ENCODE results near the gene TMEM131L.
"Not testable (repeated sequence)": the region's sequence is repeated elsewhere in the genome, so short reads cannot be mapped to it uniquely, and the experiment has no call there.

Gene TMEM131L

DNA sequence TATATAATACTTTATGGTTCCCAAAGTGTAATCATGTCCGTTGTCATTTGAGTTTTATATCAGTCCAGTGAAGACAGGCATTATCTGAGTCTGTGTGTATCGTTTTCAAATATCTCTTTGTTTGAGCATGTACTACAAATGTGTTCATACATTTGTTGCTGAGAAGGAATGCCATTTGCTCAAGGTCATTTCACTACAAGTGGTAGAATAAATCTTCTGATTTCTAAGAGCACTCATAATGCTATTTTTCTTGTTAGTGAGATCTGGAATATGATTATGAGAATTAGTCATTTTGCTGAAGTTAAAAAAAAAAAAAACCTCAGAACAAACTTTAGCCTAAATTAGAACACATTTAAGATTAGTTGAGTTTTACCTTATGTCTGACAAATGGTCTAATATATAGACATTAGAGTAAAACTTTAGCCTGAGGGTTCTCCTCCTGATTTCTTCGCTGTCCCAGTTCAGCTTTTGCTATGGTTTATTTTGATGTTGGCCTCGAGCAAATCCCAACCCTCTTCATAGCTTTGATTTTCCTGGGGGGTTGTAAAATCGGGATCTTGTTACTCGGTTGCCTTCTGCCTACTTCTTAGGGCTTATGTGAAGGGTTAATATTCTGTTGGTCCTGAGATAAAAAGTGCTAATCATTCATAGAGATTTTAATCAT, 87.1 kb downstream of the TMEM131L start:
- no peak for DNase-seq

DNA sequence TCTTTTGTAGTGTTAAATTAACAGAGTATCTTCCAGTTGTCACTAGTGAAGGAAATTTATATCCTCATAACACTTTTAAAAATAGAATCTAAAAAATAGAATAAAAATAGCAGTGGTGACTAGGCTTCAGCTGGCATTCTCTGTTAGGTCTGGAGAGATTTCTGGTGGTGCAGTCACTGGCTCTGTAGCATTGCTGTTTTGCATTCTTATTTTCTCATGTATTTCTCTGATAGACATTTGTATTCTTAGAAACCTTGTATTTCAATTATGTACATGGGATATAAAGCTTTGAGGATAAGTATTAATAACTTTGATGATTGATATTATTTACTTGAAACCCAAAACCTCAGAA, 87.6 kb downstream of the TMEM131L start:
- DNase-seq, result no peak

- no peak for DNase-seq
Observed at GRCh38 chr4:153555730-153556434, 89.7 kb downstream of the TMEM131L start.

GRCh38 chr4:153556435-153556815, 90.3 kb downstream of the TMEM131L start:
- no peak for DNase-seq

- no peak for DNase-seq
Observed at GRCh38 chr4:153560908-153561307, 94.7 kb downstream of the TMEM131L start.

DNA sequence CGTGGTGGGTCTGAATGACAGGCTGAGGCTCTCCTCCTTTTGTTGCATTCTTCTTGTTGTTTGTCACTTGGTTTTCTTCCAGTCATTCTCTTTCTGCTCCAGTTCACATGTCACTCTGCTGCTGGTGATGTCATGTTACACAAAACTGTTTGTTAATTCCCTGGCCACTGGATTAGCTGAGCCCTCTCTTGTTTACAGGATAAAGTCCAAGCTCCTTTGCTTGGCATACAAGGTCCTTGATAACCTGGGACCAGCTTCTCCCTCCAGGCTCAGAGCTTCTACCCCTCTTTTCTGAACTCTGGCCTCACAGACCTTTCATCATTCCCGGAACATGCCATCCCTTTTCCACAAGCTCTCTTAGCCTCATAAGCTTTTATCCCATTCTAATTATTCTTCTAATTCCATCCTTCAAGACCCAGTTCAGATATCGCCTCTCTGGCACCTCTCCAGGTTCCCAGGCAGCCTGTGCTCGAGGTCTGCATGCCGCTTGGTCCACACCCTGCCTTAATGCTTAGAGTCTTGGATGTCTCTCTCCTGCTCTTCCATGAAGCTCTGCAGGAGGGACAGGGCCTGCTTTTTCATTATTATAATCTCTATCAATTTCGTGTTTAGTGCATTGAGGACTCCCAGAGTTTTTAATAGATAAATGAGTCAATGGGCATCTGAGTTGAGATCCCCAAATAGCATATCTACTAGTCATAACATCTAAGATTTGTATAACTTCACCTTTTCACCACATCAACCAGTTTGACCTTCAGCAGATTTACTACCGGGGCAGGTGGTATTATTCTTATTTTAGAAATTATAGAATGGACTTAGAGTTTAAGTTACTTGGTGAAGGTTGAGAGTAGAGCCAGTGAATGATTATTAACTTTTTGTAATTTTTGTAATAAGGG, 98.7 kb downstream of the TMEM131L start:
- DNase-seq, result no peak

DNA sequence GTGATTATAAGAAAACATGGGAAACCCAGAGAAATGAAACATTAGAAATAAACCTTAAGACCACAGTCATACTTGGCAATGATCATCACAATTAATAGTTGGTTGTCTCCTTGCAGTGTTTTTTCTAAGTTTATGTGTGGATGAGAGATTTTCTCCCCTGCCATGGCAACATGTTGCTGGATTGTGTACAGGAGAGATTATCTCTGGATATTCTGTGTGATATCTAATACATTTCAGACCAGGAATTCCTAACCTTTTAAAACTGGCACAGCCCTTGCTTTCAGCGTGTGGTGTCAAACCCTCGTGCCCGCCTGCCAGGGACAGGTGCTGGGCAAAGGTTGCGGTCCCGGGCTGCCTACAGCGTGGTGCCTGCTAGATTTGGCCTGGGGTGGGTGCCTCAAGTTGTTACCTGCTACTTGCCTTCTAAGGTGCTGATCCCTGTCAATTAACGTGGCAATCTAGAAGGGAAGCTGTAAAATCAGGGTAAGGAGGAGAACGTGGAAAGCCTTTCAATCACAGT, 100.5 kb downstream of the TMEM131L start:
- DNase-seq, result no peak

GRCh38 chr4:153567660-153568059, 101.5 kb downstream of the TMEM131L start:
- DNase-seq, result not testable (repeated sequence)

DNA sequence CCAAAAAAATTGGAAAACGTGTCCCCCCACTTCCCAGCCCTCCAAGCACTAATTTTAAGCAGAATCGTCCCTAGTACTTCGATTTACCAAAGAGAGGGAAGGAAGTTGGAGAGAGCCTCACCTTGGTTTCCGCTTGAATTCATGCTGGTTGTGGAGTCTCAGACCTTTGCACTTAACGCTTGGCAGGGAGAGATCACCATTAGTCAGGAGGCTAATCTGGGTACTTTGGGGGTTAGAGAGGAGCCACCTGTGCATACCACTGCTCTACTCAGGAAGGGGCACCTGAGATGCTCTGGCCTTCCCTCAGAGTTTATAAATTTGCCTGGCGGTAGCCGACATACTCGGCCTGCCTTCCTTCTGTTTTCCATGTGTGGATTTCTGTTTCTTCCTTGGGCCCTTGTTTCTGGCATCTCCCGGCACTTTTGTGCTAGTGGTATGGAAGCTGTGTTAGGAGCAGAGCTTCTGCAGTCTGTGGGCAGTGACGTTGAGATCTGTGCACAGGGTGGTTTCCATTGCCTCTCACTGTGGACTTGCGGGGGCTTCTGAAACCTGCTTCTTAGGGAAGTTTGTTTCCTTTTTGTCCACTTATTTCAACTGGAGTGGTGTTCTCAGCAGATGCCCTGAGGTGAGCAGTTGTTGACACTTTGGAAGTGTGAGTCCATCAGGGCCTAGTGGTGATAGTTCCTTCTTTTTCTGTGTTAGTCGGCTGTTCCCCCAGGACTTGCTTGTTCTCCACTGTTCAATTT, 104.2 kb downstream of the TMEM131L start:
- DNase-seq, result no peak

GRCh38 chr4:153571006-153571545, 104.9 kb downstream of the TMEM131L start:
- DNase-seq, result no peak

DNA sequence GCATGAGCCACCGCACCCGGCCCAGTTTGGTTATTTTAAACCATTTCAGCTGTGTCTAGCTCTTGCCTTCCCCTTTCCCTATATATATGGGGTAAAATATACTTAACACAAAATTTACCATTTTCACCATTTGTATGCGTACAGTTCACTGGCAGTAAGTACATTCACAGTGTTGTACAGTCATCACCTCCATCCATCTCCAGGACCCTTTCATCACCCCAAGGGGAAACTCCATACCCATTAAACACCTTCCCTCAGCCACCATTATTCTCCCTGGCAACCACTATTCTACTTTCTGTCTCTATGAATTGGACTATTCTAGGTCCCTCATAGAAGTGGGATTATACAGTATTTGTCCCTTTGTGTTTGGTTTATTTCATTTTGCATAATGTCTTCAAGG, 106.4 kb downstream of the TMEM131L start:
- DNase-seq, result no peak

DNA sequence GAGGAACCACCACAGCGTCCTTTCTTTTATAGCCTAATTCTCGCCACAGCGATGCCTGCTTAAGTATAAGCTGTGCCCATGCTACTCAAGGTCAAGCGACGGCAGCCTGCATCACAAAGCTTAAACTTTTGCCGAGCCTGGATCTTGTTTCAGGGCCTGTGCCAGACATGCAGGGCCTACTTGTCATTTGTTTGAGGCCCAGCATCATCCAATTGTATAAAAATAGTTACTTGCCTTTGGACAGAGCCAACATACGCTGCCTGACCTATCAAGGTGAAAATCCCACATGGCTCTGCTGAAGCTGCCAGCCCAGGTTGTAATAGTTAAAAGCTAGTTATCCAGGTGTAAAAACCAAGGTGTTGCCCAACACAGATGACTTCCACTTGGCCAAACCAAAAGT, 107.1 kb downstream of the TMEM131L start:
- DNase-seq, result no peak

DNA sequence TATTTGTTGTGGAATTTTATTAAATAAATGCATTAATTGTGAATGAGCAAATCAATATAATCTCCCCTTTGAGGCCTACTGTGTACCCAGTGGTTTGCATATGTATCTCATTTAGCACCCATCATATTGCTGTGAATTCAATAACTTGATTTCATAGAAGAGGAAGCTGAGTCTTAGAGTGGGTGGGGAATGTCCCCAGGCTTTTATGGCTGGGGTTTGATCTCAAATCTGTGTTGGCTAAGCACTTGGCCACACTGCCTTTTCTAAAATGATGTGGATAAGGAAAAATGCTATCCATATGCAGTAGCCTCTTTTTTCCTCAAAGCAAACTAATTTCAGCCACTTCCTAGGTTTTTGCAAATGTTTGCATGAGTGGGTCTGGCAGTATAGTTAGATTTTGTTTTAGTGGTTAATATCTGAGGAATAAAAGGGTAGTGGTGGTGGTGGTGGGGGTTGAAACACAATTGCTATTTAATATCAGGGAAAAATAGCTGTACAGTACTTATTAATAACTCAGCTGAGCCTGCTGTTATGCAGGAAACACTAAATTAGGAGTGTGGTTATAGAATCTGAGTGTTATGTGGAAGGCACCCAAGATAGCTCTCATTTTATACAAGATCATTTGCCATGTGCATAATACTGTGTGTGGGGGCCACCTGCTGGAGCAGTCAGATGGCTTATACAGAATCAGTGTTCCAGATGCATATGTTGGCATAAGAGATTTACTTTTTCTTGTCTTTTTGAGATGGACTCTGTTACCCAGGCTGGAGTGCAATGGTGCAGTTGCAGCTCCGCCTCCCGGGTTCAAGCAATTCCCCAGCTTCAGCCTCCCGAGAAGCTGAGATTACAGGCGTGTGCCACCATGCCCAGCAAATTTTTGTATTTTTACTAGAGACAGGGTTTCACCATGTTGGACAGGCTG, 108.0 kb downstream of the TMEM131L start:
- no peak for DNase-seq

- DNase-seq, result no peak
Observed at GRCh38 chr4:153576443-153576774, 110.2 kb downstream of the TMEM131L start.

DNA sequence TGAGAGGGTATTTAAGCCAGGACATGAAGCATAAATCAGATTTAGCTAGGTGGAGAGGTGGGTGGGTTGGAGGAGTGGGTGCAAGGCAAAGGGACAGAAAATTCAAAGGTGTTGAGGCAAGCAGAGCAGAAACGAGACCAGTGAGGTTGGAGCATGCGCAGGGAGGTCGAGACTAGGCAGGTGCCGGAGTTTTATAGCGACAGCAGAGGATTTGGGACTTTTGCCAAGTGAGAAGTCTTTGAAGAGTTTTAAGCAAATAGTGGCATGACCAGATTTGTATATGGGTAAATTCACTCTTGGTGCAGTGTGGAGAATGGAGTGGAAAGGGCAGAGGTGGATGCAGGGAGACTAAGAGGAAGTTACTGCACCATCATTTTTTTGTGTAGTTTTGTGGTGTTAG, 110.9 kb downstream of the TMEM131L start:
- no peak for DNase-seq

DNA sequence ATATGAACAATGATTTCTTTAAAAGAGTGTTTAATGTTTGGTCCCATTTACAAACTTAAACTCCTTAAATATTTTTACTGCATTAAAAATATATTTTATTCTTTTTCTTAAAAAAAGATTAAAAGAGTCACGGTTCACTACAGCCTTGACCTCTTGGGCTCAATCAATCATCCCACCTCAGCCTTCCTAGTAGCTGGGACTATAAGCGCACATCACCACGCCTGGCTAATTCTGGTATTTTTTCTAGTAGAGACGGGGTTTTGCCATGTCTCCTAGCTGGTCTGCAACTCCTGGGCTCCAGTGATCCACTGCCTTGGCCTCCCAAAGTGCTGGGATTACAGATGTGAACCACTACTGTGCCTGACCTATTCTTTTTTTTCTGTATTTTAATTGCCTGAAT, 113.2 kb downstream of the TMEM131L start:
- DNase-seq, result no peak

DNA sequence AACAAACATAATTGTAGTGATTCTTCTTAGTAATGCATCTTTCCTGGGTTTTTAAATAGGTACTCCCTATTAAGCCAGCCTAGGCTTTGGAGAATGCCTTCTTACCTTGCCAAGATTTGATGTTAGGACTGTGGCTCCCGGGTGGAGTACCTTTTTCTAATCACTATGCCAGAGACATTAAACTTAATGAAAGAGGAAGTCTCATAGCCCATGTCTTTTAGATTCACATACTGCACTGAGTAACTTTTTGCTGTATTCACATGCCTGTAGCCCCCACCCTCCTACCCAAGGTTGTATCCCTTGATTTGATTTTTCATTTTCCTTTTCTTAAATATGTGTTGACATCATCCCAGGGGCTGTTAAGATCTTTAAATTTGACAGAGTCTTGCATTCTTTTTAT, 113.7 kb downstream of the TMEM131L start:
- no peak for DNase-seq

GRCh38 chr4:153582954-153583702, 117.0 kb downstream of the TMEM131L start:
- no peak for DNase-seq

GRCh38 chr4:153585026-153585425, 118.9 kb downstream of the TMEM131L start:
- no peak for DNase-seq

GRCh38 chr4:153589703-153590595, 123.8 kb downstream of the TMEM131L start:
- DNase-seq, result no peak

All from activated CD4-positive, CD25-positive, alpha-beta regulatory T cell treated with anti-CD3 and anti-CD28 coated beads, Interleukin-2, amount 50 U/mL, for 72 hours (primary cell).